ENCODE measurements around the gene QSOX2.

QSOX2 gene

DNA sequence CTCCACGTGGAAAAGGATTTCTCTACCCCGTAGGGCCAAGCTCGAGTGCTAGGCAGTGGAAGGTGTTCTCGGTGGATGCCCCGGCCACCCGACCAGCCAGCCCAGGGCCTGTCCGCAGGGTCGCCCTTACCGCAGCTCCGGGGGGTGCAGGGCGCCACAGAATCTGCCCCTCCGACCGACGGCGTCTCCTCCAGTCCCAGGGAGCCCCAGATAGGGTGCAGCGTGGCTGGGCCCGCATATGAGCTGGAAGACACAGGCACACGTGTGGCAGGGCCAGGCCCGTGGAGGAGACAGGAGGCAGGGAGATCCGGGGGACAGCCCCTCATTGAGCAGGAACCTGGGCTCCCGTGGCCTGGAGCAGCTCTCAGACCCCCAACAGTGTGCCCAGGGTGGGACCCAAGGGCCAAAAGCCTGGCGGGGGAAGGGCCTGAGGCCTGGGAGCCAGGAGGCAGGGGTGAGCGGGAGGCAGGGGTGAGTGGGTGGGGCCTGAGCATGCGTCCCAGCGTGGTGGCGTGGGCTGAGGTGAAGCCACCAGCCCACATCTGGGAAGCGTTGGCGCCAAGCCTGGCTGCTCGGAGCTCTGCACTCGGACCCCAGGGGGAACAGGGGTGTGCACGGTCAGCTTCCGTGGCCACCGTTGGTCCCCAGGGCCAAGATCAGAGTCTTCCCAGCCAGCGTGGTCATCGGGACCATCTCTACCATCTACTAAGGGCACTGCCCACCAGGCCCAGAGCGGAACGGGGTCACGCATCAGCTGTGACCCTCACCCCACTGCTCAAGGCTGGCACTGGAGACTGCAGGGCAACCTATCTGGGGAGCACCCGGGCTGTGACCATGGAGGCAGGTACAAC, 36.0 kb upstream of the QSOX2 start:
- DNase-seq (ENCODE audit: low read depth in 2 of 2), result no peak

DNA sequence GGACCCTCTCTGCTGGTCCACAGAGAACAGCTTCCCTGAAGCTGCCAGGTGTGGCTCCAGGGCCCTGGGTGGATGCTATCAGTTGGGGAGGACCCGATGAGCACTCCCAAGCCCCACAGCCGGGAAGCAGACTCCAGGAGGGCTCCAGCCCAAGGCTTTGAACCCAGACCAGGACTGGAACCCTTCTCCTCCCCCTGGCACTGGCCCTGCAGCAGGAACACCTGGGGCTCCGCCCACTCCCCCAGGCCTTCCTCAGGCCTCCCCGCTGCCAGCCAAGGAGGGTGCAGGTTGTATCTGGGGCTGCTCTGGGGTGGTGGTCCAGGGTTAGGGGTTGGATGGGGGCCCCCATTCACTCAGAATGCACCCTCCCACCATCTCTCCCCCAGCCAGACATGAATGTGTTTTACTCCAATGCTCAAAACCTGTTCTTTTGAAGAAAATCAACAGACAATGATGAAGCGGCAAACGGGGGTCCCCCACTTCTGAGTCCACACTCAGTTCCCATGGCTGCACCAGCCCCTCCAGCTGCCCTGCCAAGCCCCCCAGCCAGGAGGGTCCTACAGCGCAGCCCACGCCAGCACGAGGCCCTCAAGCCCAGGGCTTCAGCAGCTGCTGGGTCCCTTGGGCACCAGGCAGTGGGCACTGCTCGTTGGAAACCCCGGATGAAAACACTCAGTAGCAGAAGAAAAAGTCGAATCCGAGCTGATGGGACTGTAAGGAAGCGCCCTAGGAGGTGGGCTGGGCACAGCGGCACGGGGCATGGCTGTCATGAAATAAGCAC, 35.1 kb upstream of the QSOX2 start:
- H3K4me3 ChIP-seq (replicated peaks in 1 of 2; ENCODE audit: low read depth in 2 of 2, low read length in 2 of 2), result no peak overlapping the region
- TF ChIP-seq, protein P1, sequence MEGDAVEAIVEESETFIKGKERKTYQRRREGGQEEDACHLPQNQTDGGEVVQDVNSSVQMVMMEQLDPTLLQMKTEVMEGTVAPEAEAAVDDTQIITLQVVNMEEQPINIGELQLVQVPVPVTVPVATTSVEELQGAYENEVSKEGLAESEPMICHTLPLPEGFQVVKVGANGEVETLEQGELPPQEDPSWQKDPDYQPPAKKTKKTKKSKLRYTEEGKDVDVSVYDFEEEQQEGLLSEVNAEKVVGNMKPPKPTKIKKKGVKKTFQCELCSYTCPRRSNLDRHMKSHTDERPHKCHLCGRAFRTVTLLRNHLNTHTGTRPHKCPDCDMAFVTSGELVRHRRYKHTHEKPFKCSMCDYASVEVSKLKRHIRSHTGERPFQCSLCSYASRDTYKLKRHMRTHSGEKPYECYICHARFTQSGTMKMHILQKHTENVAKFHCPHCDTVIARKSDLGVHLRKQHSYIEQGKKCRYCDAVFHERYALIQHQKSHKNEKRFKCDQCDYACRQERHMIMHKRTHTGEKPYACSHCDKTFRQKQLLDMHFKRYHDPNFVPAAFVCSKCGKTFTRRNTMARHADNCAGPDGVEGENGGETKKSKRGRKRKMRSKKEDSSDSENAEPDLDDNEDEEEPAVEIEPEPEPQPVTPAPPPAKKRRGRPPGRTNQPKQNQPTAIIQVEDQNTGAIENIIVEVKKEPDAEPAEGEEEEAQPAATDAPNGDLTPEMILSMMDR (IDR thresholded peaks at IDR 0.05; ENCODE audit: low read depth, low read length), result no peak
- no peak for DNase-seq (ENCODE audit: low read depth in 2 of 2)

More for the DNA sequence above, 36.0 kb upstream of the QSOX2 start:
- TF ChIP-seq, protein P1 (IDR thresholded peaks at IDR 0.05; ENCODE audit: low read depth, low read length), result no peak
- no peak overlapping the region for H3K4me3 ChIP-seq (replicated peaks in 1 of 2; ENCODE audit: low read depth in 2 of 2, low read length in 2 of 2)

DNA sequence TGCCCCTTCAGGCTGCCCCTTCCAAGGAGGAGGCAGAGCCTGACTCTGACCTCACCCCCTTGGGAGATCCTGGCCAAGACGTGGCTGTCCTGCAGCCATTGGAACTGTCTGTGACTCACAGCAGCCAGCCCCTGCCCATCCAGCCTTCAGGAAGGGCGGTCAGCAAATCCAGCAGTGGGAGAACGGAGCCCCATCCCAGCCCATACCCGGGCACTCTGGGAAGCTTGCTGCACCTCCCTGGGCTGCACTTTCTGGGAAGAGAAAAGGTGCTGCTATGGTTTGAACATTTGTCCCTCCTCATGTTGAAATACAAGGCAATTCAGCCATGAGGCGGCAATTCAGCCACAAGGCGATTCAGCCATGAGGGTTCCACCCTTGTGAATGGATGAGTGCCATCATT, 33.9 kb upstream of the QSOX2 start:
- TF ChIP-seq, protein P1 (IDR thresholded peaks at IDR 0.05; ENCODE audit: low read depth, low read length), result no peak
- no peak overlapping the region for H3K4me3 ChIP-seq (replicated peaks in 1 of 2; ENCODE audit: low read depth in 2 of 2, low read length in 2 of 2)
- no peak for DNase-seq (ENCODE audit: low read depth in 2 of 2)

DNA sequence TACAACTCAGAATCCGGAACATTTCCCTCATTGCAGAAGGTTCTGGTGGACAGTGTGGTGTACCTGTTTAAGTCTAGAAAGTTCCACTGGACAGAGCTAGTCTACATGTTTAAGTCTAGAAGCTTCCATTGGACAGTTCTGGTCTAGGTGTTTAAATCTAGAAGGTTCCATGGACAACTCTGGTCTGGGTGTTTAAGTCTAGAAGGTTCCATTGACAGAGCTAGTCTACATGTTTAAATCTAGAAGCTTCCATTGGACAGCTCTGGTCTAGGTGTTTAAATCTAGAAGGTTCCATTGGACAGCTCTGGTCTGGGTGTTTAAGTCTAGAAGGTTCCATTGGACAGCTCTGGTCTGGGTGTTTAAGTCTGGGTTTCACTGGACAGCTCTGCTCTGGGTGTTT, 33.3 kb upstream of the QSOX2 start:
- DNase-seq (ENCODE audit: low read depth in 2 of 2), result no peak
- H3K4me3 ChIP-seq (replicated peaks in 1 of 2; ENCODE audit: low read depth in 2 of 2, low read length in 2 of 2), result no peak overlapping the region
- TF ChIP-seq, protein P1 (IDR thresholded peaks at IDR 0.05; ENCODE audit: low read depth, low read length), result no peak

DNA sequence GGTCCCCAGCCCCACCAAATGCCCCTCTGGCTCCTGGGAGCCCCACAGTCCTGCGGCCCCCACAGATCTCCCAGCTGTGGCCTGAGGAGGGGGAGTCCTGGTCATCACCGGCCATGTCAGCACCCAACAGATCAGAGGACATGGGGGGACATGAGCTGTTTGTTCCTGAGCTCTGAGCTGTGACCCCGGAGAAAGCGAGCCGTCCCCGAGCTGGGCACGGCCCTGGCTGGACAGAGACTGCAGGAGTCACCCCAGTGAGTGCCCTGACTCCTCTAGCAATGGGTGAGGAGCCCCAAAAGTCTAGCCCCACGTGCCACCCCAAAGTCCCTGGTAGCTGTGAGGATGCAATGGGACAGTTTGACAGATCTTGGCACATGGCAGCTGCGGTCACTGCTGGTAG, 32.6 kb upstream of the QSOX2 start:
- TF ChIP-seq, protein P1 (IDR thresholded peaks at IDR 0.05; ENCODE audit: low read depth, low read length), result no peak
- no peak overlapping the region for H3K4me3 ChIP-seq (replicated peaks in 1 of 2; ENCODE audit: low read depth in 2 of 2, low read length in 2 of 2)
- no peak for DNase-seq (ENCODE audit: low read depth in 2 of 2)

DNA sequence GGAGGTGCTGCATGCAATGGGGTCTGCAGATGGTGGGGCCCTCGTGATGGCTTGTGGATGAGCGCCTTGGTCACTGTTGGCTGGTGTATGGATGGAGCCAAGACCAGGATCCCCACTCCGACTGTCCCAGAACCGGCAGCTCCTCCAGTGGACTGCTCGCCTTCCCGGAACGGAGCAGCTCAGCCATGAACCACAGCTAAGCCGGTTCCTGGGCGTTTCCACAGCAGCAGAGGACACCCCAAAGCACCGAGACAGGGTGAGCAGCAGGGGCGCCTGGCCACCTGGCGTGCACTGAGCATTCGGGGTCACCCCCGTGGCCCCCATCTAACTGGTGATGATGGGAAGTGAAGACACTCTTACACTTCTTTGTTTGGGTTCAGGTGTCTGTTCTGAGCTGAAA, 32.1 kb upstream of the QSOX2 start:
- TF ChIP-seq, protein P1 (IDR thresholded peaks at IDR 0.05; ENCODE audit: low read depth, low read length), result no peak
- no peak for DNase-seq (ENCODE audit: low read depth in 2 of 2)
- no peak overlapping the region for H3K4me3 ChIP-seq (replicated peaks in 1 of 2; ENCODE audit: low read depth in 2 of 2, low read length in 2 of 2)

Measured in cardiac fibroblast (primary cell).